G401.6 (cell line): Measurements from ENCODE around the gene MYOZ2.

ENCODE experiments used
- FAIRE-seq: peaks from 2 replicates; lab custom pipeline; 2012; peaks lifted over from hg19 to GRCh38; lab: Jason Lieb, UNC

MYOZ2 gene

GRCh38 chr4:119135721-119136121, at the start of gene MYOZ2:
MYOZ2 (plus strand) TSS chr4:119135832; CDS start chr4:119136526, 694 bp downstream.
- FAIRE-seq = no peak

- FAIRE-seq = no peak
Observed at GRCh38 chr4:119087121-119087520, 48.5 kb upstream of the MYOZ2 start.

- no peak for FAIRE-seq
Observed at GRCh38 chr4:119087656-119088055, 48.0 kb upstream of the MYOZ2 start.

- FAIRE-seq = no peak
Observed at GRCh38 chr4:119093042-119093827, 42.4 kb upstream of the MYOZ2 start.

GRCh38 chr4:119097282-119097900, 38.2 kb upstream of the MYOZ2 start:
- no peak for FAIRE-seq

- FAIRE-seq = no peak
Observed at GRCh38 chr4:119098306-119098705, 37.3 kb upstream of the MYOZ2 start.

GRCh38 chr4:119099227-119099810, 36.3 kb upstream of the MYOZ2 start:
- no peak for FAIRE-seq

GRCh38 chr4:119100655-119101054, 35.0 kb upstream of the MYOZ2 start:
- no peak for FAIRE-seq

GRCh38 chr4:119103263-119103662, 32.4 kb upstream of the MYOZ2 start:
- no peak for FAIRE-seq

- no peak for FAIRE-seq
Observed at GRCh38 chr4:119104644-119105273, 30.9 kb upstream of the MYOZ2 start.

GRCh38 chr4:119105605-119106004, 30.0 kb upstream of the MYOZ2 start:
- FAIRE-seq = no peak

GRCh38 chr4:119106036-119107000, 29.3 kb upstream of the MYOZ2 start:
- FAIRE-seq = no peak

GRCh38 chr4:119110121-119110520, 25.5 kb upstream of the MYOZ2 start:
- FAIRE-seq = no peak

GRCh38 chr4:119111296-119111695, 24.3 kb upstream of the MYOZ2 start:
- FAIRE-seq = no peak

GRCh38 chr4:119113033-119113655, 22.5 kb upstream of the MYOZ2 start:
- no peak for FAIRE-seq

- no peak for FAIRE-seq
Observed at GRCh38 chr4:119116021-119116420, 19.6 kb upstream of the MYOZ2 start.

- FAIRE-seq = no peak
Observed at GRCh38 chr4:119116925-119117900, 18.4 kb upstream of the MYOZ2 start.

- FAIRE-seq = no peak
Observed at GRCh38 chr4:119118397-119118796, 17.2 kb upstream of the MYOZ2 start.

GRCh38 chr4:119124352-119124751, 11.3 kb upstream of the MYOZ2 start:
- no peak for FAIRE-seq

- no peak for FAIRE-seq
Observed at GRCh38 chr4:119125931-119126330, 9.7 kb upstream of the MYOZ2 start.
